Breast epithelium (tissue), 3 donors: ENCODE data around the gene ERLIN1.

Experiments
- POLR2A ChIP-seq: fragments of 450-650 bp; IDR thresholded peaks from one replicate; pipeline ENCODE4 v1.6.1; 2016; ENCODE audit warnings: antibody characterized with exemption, mild to moderate bottlenecking, moderate library complexity
- POLR2AphosphoS5 ChIP-seq, 3 donors: sonication (generic); formaldehyde crosslinking; IDR thresholded peaks; one replicate each; pipeline ENCODE4 v1.6.1; 2017; ENCODE audit warnings: antibody characterized with exemption in 3 of 3
- TF ChIP-seq, protein P1 (sequence below), 3 donors: fragments of 450-650 bp; IDR thresholded peaks; one replicate each; pipeline ENCODE4 v1.5.1; 2016 to 2017; ENCODE audit warnings: antibody characterized with exemption in 3 of 3, mild to moderate bottlenecking in 3 of 3, moderate library complexity in 3 of 3

DNA sequence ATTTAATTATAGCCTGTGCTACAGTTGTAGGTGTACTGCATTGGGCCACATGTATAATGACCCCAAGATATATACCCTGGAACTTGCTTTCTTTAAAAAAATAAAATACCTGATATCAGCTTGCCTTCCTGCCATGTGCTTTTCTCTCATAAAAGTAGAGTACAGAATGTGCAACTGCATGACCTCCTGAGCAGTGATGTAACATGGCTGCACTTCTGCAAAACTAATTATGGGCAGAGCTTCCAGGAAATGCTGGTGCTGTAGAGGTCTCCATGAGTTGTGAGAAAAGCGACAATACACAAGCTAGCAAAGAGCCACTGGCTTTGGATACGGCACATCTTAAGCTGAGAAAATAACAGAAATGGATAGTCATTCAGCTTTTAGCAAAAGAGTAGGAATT, 6.5 kb upstream of the ERLIN1 start:
- TF ChIP-seq, protein P1, sequence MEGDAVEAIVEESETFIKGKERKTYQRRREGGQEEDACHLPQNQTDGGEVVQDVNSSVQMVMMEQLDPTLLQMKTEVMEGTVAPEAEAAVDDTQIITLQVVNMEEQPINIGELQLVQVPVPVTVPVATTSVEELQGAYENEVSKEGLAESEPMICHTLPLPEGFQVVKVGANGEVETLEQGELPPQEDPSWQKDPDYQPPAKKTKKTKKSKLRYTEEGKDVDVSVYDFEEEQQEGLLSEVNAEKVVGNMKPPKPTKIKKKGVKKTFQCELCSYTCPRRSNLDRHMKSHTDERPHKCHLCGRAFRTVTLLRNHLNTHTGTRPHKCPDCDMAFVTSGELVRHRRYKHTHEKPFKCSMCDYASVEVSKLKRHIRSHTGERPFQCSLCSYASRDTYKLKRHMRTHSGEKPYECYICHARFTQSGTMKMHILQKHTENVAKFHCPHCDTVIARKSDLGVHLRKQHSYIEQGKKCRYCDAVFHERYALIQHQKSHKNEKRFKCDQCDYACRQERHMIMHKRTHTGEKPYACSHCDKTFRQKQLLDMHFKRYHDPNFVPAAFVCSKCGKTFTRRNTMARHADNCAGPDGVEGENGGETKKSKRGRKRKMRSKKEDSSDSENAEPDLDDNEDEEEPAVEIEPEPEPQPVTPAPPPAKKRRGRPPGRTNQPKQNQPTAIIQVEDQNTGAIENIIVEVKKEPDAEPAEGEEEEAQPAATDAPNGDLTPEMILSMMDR (IDR thresholded peaks at IDR 0.05), result no peak
- TF ChIP-seq POLR2A (no peak), POLR2AphosphoS5 (IDR thresholded peaks at IDR 0.05) (no peak)
